Measurements from ENCODE around the gene PTPRG.

Gene PTPRG

DNA sequence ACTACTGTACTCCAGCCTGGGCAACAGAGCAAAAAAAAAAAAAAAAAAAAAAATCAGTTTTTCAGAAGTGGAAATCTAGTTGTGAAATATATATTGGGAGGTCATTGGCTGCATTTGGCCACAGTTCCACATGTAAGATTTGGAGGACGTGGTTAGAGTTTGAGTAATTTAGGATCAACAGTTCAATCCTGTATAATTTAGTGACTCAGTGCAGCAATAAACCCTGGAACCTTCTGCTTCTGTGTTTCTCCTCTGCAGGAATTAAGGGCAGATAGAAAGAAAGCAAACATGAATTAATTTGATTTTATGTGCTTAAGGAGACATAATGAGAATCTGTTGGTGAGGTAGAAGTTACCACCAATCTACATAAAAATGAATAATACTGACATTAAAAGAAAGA lies 347.0 kb downstream of the PTPRG start:
- DNase-seq, result no peak

DNA sequence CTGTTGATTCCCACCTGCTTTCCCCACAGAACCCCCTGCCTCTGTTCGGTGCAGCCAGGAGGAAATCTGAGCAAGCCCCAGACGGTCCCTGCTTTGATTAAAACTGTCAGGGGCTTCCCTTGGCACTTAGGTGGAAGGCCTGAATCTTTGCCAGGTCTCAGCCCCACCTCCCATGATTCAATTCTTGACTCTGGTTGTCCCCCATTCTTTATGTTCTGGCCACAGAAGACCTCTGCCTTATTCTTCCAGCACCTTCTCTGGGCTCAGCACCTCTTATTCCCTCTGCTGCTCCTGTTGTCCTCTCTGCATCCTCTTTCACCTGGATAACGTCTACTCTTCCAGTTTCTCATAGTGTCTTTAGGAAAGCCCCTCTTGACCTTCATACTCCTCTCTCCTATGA lies 349.4 kb downstream of the PTPRG start:
- DNase-seq, result no peak

DNA sequence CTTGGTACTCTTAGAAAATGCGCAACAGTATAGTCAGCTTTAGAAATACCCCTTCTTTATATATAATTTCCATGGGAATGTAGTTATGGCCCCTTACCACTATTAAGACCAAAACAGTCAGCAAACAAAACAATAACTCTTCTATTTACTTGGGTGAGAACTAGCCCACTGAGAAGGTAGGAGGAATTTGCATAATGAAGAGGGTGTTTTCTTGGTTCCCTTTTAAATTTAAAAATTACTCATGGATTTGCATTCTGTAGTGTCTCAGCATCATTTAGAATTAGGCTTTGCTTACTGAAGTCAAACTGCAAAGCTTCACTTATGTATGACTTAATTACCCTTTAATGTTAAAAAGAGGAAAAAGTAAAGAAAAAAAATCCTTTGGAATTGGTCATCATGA lies 350.8 kb downstream of the PTPRG start:
- no peak for DNase-seq

DNA sequence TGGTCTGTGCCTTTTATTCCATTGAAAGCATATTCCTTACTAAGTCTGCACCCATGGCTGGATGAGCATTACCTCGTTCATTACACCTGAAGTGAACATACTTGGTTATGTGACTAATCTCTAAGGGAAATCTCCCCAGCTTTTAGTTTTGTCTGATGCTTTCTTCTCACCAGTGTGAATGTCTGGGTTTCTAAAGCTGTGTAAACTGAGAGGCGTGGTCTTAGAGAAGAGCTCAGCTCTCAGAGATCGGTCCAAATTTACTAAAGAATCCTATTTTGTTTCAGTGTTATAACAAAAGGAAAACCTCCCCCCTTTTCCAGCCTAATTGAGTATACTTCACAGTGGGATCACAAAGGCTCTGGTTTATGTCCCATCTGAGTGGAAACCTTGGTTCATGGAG lies 352.3 kb downstream of the PTPRG start:
- DNase-seq, result no peak

DNA sequence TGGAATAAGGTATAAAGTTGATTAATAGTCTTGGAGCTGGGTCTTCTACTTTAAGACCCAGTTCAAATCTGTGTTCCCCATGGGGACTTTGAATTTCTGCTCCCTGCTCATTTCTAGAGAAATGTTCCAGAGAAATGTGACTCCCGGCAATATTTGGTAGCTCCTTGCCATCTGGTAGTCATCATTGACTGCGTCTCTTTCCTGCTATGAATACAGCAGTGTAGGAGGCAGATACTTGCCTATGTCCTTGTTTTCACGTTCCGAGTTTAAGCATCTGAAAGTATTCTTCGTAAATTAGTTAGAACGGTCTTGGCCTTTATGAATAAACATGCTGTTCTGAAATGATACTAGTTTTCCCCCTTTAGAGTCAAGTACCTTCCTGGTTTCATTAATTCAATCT lies 352.9 kb downstream of the PTPRG start:
- DNase-seq, result no peak

DNA sequence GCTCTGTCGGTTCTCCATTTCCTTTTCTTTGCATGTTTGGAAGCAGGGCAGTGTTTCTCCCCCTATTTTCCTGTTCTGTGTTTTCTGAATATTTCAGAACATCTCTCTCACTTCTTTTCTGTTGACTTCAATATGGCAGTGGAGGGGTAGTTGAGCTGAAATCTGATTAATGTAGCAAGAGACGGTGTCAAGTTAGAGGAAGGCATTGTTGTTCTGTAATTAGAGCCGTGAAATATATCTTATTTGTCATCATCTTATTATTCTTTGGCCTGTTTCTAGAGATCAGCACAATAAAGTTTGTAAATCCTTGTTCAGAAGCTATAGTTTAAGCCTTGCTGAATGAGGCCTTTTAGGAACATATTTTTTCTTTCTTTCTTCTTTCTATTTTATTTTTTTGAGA lies 353.9 kb downstream of the PTPRG start:
- no peak for DNase-seq

DNA sequence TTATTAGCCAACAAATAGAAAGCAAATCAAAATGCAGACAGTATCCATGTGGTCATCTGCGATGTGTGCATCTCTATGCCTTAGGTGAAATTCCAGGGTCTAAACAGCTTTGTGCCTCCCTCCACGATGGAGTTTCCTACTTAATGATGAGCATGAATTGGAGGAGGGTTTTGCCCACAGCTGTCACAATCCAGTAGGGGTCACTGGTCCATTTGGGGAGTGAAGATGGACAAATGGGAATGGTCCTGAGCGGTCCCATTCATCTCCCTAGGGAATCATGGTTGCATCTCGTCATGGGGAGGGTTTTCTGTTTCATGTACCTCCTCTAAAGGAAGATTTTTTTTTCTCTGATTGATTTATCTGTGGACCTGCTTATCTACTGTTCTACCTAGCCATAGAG lies 358.0 kb downstream of the PTPRG start:
- no peak for DNase-seq

DNA sequence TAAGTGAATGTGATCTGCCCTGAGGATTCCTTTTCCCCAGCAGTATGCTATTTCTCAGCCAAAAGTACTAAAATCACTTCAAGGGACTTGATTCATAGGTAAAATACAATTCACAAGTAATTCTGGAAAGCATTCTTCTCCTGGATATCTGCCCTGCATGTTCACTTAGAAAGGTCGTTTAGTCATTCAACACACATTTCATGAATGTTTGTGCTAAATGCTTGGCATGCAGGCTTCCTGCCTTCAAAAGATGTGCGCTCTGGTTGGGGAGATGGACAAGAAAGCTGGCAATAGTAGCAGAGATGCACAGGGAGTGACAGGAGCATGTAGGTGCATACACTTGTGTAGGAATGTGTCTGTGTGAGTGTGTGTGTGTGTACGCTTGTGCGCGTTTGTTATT lies 360.7 kb downstream of the PTPRG start:
- DNase-seq, result no peak

DNA sequence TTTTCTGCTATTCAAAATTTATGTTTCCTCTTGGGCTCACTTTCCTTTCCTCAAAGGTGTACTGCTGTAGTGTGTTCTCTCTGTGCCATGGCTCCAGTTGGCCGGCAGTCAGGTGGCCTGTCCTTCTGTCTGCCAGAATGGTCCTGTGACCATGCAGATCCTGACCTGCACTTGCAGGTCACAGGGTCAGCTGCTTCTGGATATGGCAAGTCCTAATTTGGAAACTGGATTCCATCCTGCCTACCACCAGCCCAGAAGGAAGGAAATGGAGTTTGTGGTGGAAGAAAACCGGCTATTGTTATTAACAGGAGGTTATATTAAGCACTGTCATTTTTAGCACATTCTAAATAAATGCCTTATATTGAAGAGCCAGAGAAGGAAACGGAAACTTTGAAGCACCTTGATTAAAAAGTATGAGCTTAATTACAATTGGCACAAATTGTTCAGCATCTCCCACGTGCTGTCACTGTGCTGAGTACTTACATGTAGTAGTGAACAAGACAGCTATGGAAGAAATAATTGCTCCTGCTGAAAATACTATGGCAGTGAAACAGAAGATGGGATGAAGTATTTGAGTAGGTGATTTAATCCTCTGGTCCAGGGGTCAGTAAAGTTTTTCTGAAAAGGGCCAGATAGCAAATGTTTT lies 362.8 kb downstream of the PTPRG start:
- DNase-seq, result no peak

DNA sequence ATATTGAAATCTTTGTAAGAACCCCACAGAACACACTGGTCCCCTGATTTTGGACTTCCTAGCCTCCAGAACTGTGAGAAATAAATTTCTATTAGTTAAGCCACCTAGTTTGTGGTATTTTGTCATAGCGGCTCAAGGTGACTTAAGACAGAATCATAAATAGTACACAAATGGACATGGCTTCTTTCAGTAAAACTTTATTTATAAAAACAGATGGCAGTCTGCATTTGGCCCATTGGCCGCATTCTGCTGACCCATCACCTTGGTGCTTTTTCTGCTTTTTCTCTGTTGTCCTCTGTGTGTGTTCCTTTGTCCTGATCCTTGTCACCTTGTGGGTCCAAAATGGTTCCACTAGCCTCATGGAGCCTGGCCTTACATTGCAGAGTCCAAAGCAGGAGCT lies 363.6 kb downstream of the PTPRG start:
- no peak for DNase-seq

DNA sequence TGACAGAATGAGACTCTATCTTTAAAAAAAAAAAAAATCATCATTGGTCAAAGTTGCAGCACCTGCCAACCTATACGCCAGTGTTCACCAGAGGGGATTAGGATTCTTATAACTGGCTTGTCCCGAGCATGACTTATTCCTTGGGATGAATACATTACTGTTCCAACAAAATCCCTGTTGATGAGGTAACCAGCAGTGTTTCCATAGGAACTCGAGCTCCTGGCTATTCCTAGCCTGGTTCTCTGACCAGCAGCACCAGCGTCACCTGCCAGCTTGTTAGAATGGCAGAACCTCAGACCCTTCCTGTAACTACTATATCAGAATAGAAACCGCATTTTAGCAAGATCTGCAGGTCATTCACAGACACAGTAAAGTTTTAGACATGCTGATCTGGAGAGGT lies 364.4 kb downstream of the PTPRG start:
- no peak for DNase-seq

DNA sequence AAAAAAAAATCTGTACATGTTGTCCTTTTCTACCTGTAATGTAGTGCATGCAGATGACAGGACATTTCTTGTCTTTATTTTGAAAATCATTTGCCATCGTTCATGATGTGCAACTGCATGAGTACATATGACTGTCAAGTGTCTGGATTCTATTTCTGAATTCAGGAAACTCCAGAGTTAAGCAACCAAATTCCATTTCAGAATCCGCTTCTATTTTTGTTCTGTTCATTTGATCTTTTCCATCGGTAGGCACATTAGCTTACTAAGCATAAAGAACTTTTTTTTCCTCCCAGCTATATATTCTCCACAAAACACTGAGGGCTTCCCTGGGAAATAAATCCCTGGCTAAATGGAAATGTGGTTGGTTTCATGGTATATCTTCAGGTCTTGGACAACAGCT lies 365.6 kb downstream of the PTPRG start:
- no peak for DNase-seq

DNA sequence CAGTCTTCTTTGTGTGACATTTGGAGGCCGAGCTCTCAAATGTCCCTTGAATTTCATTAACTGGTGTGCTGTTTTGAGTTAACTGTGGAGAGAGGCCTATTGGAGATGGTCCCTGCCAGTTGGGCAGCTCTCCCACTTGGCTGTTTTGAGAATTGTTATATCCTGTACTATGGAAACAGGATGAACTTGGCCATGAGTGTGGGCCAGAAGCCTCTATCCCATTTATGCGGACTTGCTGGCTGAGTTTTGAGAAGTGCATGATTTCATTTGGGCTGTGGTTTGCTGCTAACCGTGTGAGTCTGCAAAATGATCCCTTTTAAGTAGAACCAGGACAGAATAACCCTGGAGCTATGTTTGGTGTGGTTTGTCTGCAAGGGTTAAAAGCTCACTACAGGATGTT lies 366.0 kb downstream of the PTPRG start:
- no peak for DNase-seq

DNA sequence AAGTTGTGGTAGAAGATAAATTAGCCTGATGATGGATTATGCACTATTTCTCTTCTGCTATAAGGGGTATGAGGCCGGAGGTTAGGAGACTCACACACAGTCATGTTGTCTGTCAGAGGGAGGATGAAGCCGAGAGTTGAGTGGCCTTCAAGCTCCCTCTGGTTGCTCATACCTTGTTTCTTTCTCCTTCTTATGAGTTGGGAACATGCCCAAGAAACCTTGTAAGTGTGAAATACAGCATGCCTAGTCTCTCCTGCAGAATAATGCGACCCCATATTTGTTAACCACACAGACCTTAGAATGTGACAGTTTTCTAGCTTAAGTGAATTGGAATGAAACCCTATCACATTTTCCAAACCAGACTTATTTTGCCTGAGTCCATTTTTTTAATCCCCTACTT lies 366.7 kb downstream of the PTPRG start:
- no peak for DNase-seq

DNA sequence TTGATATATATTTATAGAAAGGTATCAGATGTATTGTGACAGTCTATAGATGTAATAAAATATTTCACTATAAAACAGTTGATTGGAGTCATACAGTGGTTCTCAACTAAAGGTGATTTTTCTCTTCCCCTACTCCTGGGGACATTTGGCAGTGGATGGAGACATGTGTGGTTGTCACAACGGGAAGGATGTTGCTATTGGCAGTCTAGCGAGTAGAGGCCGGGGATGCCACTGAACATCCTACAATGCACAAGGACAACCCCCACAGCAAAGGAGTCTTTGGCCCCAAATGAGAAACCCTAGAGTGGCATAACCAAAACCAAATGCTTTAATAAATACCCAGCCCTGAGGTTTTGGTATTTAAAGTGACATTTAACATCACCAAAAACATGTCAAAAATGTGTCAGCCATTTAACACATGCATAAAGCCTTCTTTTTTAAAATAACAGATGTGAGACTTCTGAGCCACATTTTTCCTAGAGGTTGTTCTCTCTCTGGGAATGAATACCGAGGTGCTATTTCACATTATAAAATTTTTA lies 367.5 kb downstream of the PTPRG start:
- DNase-seq, result no peak

DNA sequence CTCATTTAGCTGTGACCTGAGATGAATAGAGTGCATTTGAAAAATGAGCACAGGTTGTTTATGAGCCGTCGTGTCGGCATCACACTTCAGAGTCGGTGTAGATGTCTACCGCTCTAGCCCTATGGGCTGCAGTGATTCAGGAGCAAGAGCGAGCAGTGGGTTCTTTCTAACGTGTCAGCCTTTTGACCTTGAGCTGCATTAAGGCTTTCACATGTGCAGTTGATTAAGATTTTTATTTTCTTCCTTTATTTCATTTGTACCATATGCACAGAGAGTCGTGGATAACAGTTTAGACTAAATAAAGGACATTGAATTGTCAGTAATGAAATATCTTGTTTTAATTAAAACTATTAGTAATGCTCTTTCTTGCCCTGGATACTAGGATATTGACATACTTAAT lies 368.2 kb downstream of the PTPRG start:
- no peak for DNase-seq

DNA sequence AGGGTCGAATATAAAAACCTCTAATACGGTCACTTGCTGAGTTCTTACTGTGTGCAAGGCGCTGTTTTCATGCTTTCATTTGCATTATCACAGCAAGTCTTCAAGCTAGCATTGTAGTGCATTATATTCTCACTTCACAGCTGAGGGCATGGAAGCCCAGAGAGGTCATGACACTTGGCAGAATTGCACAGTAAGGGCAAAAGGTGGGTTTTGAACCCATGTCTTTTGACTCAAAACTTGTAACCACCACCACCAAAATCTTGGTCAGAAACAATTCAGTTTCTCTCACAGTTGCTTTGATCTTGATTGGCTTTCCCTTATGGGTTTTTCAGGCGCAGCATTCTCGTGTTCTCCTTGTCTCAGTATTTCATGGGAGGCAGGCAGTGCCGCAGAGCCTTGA lies 371.1 kb downstream of the PTPRG start:
- no peak for DNase-seq

DNA sequence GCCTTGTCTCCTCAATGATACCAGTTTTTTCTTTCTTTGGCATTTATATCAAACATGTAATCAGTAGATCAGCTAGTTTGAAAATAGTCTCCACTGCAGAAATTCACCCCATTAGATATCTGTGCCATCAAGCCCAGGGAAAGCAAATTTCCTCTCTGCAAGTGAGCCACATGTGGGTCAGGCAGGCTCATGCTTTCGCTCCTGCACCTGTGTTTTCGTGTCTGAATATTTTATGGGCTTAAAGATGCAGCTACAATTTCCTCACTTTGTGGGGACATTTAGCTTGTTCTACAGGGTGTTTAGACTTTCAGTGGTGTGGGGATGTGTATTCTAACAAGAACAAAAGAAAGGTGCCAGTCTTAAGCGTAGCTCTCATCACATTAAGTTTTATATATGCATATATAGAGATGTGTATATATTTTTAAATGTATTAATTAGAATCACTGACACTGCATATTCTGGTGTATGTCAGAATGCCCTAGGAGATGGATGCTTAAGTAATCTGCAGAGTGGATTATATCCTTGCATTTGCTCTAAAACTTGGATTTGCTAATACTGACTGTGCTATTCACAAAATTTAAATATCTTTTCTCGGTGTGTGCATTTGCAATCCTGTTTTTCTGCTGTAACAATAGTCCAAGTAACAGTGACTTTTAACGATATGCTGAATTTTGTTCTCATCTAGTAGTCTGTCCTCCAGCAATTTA lies 372.6 kb downstream of the PTPRG start:
- no peak for DNase-seq

DNA sequence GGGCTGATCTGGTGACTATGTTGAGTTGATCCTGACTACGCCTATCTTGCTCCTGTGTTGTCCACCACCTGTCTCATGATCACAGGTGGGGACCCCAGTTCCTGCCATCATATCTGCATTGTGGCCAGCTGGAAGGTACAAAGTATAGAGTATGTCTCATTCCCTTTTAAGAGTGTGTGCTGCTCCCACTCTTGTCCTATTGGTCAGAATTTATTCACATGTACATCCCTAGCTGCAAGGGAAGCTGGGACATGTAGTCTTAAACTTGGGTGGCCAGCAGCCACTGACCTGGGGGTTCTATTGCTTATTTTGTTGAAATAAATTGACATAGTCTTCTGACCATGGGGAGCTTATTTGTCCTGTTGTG lies 373.1 kb downstream of the PTPRG start:
- no peak for DNase-seq

DNA sequence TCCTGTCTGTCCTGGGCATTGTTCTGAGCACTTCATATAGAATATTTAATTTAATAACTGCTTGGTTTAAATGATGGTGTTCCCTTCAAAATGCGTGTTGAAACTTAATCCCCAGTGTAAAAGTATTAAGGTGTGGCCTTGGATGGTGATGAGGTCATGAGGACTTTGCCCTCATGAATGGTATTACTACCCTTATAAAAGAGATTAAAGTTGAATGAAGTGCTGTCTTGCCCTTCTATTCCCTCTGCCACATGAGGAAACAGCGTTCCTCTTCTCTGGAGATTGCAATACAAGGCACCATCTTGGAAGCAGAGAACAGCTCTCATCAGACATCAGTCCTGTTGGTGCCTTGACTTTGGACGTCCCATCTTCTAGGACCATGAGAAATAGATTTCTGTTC lies 374.4 kb downstream of the PTPRG start:
- no peak for DNase-seq

DNA sequence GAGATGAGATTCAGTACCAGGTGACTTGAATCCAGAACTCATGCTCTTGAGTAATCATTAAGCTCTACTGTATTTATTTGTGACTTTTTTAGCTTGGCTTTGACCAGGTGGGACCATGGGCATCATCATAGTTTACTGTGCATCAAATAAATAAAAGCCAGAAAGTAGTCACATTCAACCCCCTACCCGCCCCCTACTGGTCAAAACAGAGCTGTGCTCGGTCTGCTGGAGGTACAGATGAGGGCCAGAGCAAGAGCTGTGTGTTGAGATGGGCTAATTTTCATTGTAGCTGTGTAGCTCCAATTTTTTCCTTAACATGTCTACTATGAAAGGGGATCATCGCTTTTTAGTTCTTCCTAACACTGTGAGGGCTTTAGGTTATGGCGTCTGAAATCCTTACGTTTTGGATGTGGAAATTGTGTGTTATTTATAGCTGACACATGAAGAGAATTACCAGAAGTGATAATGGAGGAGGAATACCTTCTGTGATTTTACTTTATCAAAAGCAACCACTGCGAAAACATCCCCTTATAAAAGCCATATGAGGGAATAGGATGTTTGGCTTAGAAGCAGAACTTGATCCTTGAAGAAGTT lies 375.1 kb downstream of the PTPRG start:
- DNase-seq, result no peak

DNA sequence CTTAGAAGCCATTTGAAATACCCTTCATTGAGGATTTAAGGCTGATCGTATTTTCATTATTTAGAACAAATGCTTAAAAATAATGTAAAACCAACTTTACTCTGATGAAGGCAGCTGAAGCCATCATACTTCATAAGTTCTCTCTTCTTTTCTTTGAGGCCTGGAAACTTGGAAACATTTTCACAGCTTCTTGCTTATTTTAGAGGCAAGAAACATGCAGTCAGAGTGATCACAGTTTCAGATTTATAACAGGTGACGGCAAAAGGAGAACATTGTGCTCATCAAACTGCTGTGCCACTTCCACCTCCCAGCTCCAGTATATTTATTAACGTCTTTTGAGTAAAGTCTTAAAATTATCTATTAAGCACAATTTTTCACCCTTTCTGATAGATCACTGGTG lies 376.1 kb downstream of the PTPRG start:
- no peak for DNase-seq

DNA sequence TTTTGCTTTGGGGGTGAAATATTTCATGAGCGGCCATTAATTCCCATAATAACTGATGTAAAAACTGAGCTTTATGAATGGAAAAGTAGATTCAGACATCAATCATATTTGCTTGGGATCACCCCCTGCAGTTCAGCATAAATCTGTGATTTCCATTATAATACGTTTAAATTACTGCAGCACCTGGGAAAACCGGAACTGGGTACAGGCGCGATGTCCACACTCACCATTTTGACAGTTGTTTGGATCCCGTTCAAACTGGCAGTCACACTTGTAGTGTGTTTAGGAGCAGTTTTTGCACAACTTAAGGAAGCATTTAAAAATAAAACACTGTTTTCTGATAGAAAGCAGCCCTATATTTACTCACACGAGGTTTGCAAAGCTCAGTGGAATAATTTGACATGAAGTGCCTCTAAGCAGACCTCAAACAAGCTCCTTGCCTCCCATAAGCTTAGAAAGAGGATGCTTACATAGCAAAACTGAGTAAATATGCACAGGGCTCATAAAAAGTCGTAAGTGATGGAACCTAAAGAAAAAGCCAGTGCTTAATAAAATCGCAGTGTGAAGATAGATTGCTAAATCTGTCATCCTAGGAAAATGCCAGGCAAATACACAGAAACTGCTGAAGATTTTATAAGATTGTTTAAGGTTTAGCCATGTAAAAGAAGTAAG lies 377.6 kb downstream of the PTPRG start:
- no peak for DNase-seq

DNA sequence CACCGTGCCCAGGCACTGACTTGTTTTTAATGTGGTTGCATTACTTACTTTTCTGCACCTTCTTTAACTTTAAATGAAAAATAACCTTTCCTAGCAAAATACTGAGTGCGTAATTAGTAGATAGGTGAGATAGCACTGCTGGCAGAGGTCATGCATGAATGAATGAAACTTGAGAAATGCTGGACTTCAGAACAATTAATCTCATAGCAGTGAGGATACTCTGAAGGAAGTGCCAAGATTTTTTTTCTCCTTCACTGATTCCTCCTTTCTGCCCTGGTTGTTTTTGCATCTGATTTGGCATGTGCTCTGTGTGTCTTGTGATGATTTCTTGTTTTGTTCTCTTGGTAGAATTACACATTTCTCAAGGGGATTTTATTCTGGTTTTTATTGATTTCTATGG lies 378.9 kb downstream of the PTPRG start:
- DNase-seq, result no peak

Data from MV-4-11 (cell line).